GM08714 (cell line): Measurements from ENCODE around the gene KRI1.
"Not testable (repeated sequence)": the region's sequence is repeated elsewhere in the genome, so short reads cannot be mapped to it uniquely, and the experiment has no call there.

Experiments used
- H3K4me3 ChIP-seq: fragments of 200-500 bp; sonication (Bioruptor generic); 2 replicates; pipeline ENCODE4 v1.5.1; 2014; ENCODE audit warnings: mild to moderate bottlenecking, low read length, inconsistent platforms
- ZNF274 ChIP-seq: IDR thresholded peaks from 2 replicates; pipeline ENCODE4 v1.6.1; 2012; ENCODE audit warnings: mild to moderate bottlenecking, low read depth, low read length

KRI1 gene

GRCh38 chr19:10587022-10587838, 21.4 kb upstream of the KRI1 start, which contains the start of gene AP1M2:
Gene AP1M2 (minus strand): TSS chr19:10587312. CDS start chr19:10587231, 81 bp downstream.
- H3K4me3 ChIP-seq = no peak within 1 kb of the TSS
- TF ChIP-seq ZNF274 = no peak

GRCh38 chr19:10586396-10586795, 20.6 kb upstream of the KRI1 start:
- TF ChIP-seq ZNF274 = no peak

GRCh38 chr19:10583036-10583776, 17.4 kb upstream of the KRI1 start:
- no peak for TF ChIP-seq ZNF274
- no peak overlapping the region for H3K4me3 ChIP-seq

More at GRCh38 chr19:10586396-10586795, 20.6 kb upstream of the KRI1 start:
- H3K4me3 ChIP-seq = no peak overlapping the region

- H3K4me3 ChIP-seq = no peak overlapping the region
- TF ChIP-seq ZNF274 = no peak
Observed at GRCh38 chr19:10582091-10582490, 16.3 kb upstream of the KRI1 start.

GRCh38 chr19:10580979-10581631, 15.3 kb upstream of the KRI1 start:
- H3K4me3 ChIP-seq = no peak overlapping the region

GRCh38 chr19:10577951-10578350, 12.1 kb upstream of the KRI1 start:
- no peak for TF ChIP-seq ZNF274
- H3K4me3 ChIP-seq = no peak overlapping the region

More at GRCh38 chr19:10580979-10581631, 15.3 kb upstream of the KRI1 start:
- TF ChIP-seq ZNF274 = no peak

- no peak for TF ChIP-seq ZNF274
- H3K4me3 ChIP-seq = no peak overlapping the region
Observed at GRCh38 chr19:10575011-10575716, 9.4 kb upstream of the KRI1 start.

GRCh38 chr19:10574462-10574861, 8.7 kb upstream of the KRI1 start:
- no peak for TF ChIP-seq ZNF274

GRCh38 chr19:10573793-10574192, 8.0 kb upstream of the KRI1 start:
- not testable (repeated sequence) for H3K4me3 ChIP-seq

More at GRCh38 chr19:10574462-10574861, 8.7 kb upstream of the KRI1 start:
- H3K4me3 ChIP-seq = no peak overlapping the region

GRCh38 chr19:10568826-10569651, 3.2 kb upstream of the KRI1 start, which contains the start of gene CDKN2D:
Gene CDKN2D (minus strand): TSS chr19:10568979. CDS start chr19:10568653, 326 bp downstream.
- no peak for TF ChIP-seq ZNF274
- peak within 1 kb of the TSS; percentile 64 for H3K4me3 ChIP-seq

GRCh38 chr19:10568062-10568825, 2.4 kb upstream of the KRI1 start:
- TF ChIP-seq ZNF274 = no peak

GRCh38 chr19:10567656-10568055, 1.8 kb upstream of the KRI1 start:
- no peak for TF ChIP-seq ZNF274
- peak overlapping the region; percentile 58; the same call in 1 of the 2 replicates for H3K4me3 ChIP-seq

More at GRCh38 chr19:10568062-10568825, 2.4 kb upstream of the KRI1 start:
- H3K4me3 ChIP-seq = peak overlapping the region; percentile 58; the same call in 1 of the 2 replicates
